HepG2 (cell line): ENCODE measurements around the gene ASB3. TPM values are rescaled to one million over a fixed set of nuclear protein-coding genes. Genes with fewer than 3 reads are reported as not detected.

ENCODE experiments used
- AGO2 ChIP-seq: fragments of 200-400 bp; formaldehyde crosslinking; optimal IDR thresholded peaks from 2 replicates; pipeline ENCODE3; 2017; ENCODE audit warnings: mild to moderate bottlenecking, low read depth, low read length, moderate library complexity
- AKAP8 ChIP-seq: sonication (generic); formaldehyde crosslinking; IDR thresholded peaks from 2 replicates; pipeline ENCODE4 v1.5.1; 2020; ENCODE audit warnings: mild to moderate bottlenecking, missing genetic modification reagents
- ARID3A ChIP-seq: IDR thresholded peaks from 2 replicates; pipeline ENCODE4 v1.6.1; 2012; ENCODE audit warnings: low read depth, low read length, improper control_type of control experiment
- ARID5B ChIP-seq: IDR thresholded peaks from 2 replicates; pipeline ENCODE4 v1.4.0; 2020; ENCODE audit warnings: mild to moderate bottlenecking, missing genetic modification reagents
- ARNT2 ChIP-seq: sonication (generic); formaldehyde crosslinking; IDR thresholded peaks from 2 replicates; pipeline ENCODE4 v1.8.0; 2022; ENCODE audit warnings: mild to moderate bottlenecking, low read depth, missing genetic modification reagents, moderate library complexity
- ASH2L ChIP-seq: fragments of 300-600, 200-600 bp; sonication (generic); IDR thresholded peaks from 2 replicates; pipeline ENCODE4 v1.7.0; 2017; ENCODE audit warnings: low read depth, mild to moderate bottlenecking, moderate library complexity, mixed read lengths, low read length; ENCODE audit not compliant: insufficient read length
- BCL6 ChIP-seq: IDR thresholded peaks from 2 replicates; pipeline ENCODE4 v1.6.1; 2016; ENCODE audit warnings: missing genetic modification reagents, missing compliant biosample characterization
- BHLHE40 ChIP-seq: IDR thresholded peaks from 2 replicates; pipeline ENCODE4 v1.6.1; 2011; ENCODE audit warnings: low read length, improper control_type of control experiment
- CREM ChIP-seq, 2 experiments: sonication (generic) in 1 of 2; formaldehyde crosslinking in 1 of 2; IDR thresholded peaks; 2 replicates each; pipeline versions ENCODE4 v1.4.0 to v1.6.1; 2016 to 2020; ENCODE audit warnings: antibody characterized with exemption in 1 of 2, mild to moderate bottlenecking in 1 of 2, missing genetic modification reagents in 1 of 2
- FIP1L1 ChIP-seq: fragments of 200-400 bp; formaldehyde crosslinking; IDR thresholded peaks from 2 replicates; pipeline ENCODE4 v1.6.1; 2018; ENCODE audit warnings: low read depth, mild to moderate bottlenecking, low read length, moderate library complexity, borderline replicate concordance; ENCODE audit not compliant: insufficient read depth
- GABPB1 ChIP-seq: IDR thresholded peaks from 2 replicates; pipeline ENCODE4 v1.6.1; 2016; ENCODE audit warnings: mild to moderate bottlenecking, missing genetic modification reagents, moderate library complexity, missing compliant biosample characterization
- JUN ChIP-seq: sonication (generic); formaldehyde crosslinking; IDR thresholded peaks from 2 replicates; pipeline ENCODE4 v1.4.0; 2020; ENCODE audit warnings: mild to moderate bottlenecking, missing genetic modification reagents
- KLF6 ChIP-seq: IDR thresholded peaks from 2 replicates; pipeline ENCODE4 v1.8.0; 2016; ENCODE audit warnings: missing biosample characterization, missing genetic modification reagents
- NPAS2 ChIP-seq: sonication (generic); formaldehyde crosslinking; IDR thresholded peaks from 2 replicates; pipeline ENCODE4 v1.8.0; 2022; ENCODE audit warnings: mild to moderate bottlenecking, missing genetic modification reagents, borderline replicate concordance
- TCF7 ChIP-seq: sonication (generic); IDR thresholded peaks from 2 replicates; pipeline ENCODE4 v1.6.1; 2016; ENCODE audit warnings: antibody characterized with exemption, low read depth
- TFDP1 ChIP-seq: IDR thresholded peaks from 2 replicates; pipeline ENCODE4 v1.6.1; 2016; ENCODE audit warnings: missing compliant biosample characterization, missing genetic modification reagents, borderline replicate concordance
- ZNF513 ChIP-seq: sonication (generic); formaldehyde crosslinking; conservative IDR thresholded peaks from 2 replicates; pipeline ENCODE4 v1.5.0; 2020; ENCODE audit warnings: missing genetic modification reagents
- ZNF549 ChIP-seq: sonication (generic); formaldehyde crosslinking; IDR thresholded peaks from 2 replicates; pipeline ENCODE4 v1.5.0; 2020; ENCODE audit warnings: missing genetic modification reagents
- ZNF567 ChIP-seq: sonication (generic); formaldehyde crosslinking; IDR thresholded peaks from 2 replicates; pipeline ENCODE4 v1.8.1; 2023; ENCODE audit warnings: mild to moderate bottlenecking, missing genetic modification reagents, borderline replicate concordance
- ZNF619 ChIP-seq: sonication (generic); formaldehyde crosslinking; IDR thresholded peaks from 2 replicates; pipeline ENCODE4 v1.4.0; 2020; ENCODE audit warnings: mild to moderate bottlenecking, missing genetic modification reagents
- ZNF788 ChIP-seq: sonication (generic); formaldehyde crosslinking; IDR thresholded peaks from 2 replicates; pipeline ENCODE4 v1.5.0; 2020; ENCODE audit warnings: mild to moderate bottlenecking, missing genetic modification reagents, borderline replicate concordance
- polyA plus RNA-seq, 8 experiments: library from polyadenylated mRNA; depleted of rRNA in 3 of 8; stranded (reverse) in 7 of 8; unstranded in 1 of 8; fragments of >200 nt; fragmentation: Illumina TruSeq in 4 of 8; extraction: Trizol in 4 of 8; gene quantifications; 2 replicates each; pipeline versions ENCODE4 v1.2.1 to v1.2.3, GENCODE V29; 2011 to 2016; ENCODE audit warnings: low read depth in 4 of 8, missing spikeins in 1 of 8, mixed read lengths in 1 of 8; ENCODE audit not compliant: insufficient read depth in 1 of 8
- total RNA-seq, 5 experiments: library from RNA; depleted of rRNA; stranded (reverse); fragments of >200 nt; fragmentation: Illumina TruSeq; extraction: Trizol; gene quantifications; 2 replicates each; pipeline ENCODE4 v1.2.3, GENCODE V29; 2016; ENCODE audit warnings: low read depth in 1 of 5

The ASB3 gene
- total and polyA plus RNA-seq, 2 of the 13 experiments (the other 11 are each of a cell fraction or from before 2014, with no cell fraction given) = 40.1 to 41.8 TPM

GRCh38 chr2:53767405-53768241 lies 19.1 kb downstream of the ASB3 start, which contains the start of gene CHAC2 (continued):
- TF ChIP-seq ASH2L = peak; percentile 97
- no peak for TF ChIP-seq FIP1L1
- TF ChIP-seq ZNF567 = no peak
- peak; percentile 29; the same call in 1 of the 2 replicates for TF ChIP-seq TFDP1
- peak; percentile 75; the same call in 1 of the 2 replicates for TF ChIP-seq GABPB1
- no peak; the same call in 1 of the 2 replicates for TF ChIP-seq ARID3A
- no peak for TF ChIP-seq BCL6 (CRISPR knock-in tag)
- peak; percentile 47; the same call in 1 of the 2 replicates for TF ChIP-seq ARNT2 (CRISPR knock-in tag)
- peak; percentile 75 for TF ChIP-seq KLF6
- 0 out of 2 replicates have a peak, but pooled peaks have one; percentile 35 for TF ChIP-seq ZNF788
- TF ChIP-seq ZNF549 (CRISPR knock-in tag) = no peak
- TF ChIP-seq JUN = no peak
- no peak for TF ChIP-seq NPAS2 (CRISPR knock-in tag)
- peak; percentile 93 for TF ChIP-seq AKAP8 (CRISPR knock-in tag)
- no peak for TF ChIP-seq TCF7
- peak; percentile 30; the same call in 1 of the 2 replicates for TF ChIP-seq ARID5B
- TF ChIP-seq AGO2 = peak; percentile 96
- no peak for TF ChIP-seq ZNF513
- TF ChIP-seq BHLHE40 = no peak
- TF ChIP-seq ZNF619 (CRISPR knock-in tag) = no peak; the same call in 1 of the 2 replicates
- peak; percentile 78 for TF ChIP-seq CREM (IDR thresholded peaks at IDR 0.05)
- no peak for TF ChIP-seq CREM (CRISPR knock-in tag; IDR thresholded peaks at IDR 0.05)
